SK-N-SH (cell line): ENCODE data around the gene CDH13.

ENCODE experiments used
- CTCF ChIP-seq: fragments of 200-600 bp; sonication (generic); IDR thresholded peaks from 2 replicates; pipeline ENCODE4 v1.6.1; 2017; ENCODE audit warnings: antibody characterized with exemption, mild to moderate bottlenecking, moderate library complexity
- NRF1 ChIP-seq: IDR thresholded peaks from 2 replicates; pipeline ENCODE4 v1.6.1; 2012; ENCODE audit warnings: low read depth, mild to moderate bottlenecking, low read length
- POLR2AphosphoS5 ChIP-seq: IDR thresholded peaks from 2 replicates; pipeline ENCODE4 v1.6.1; 2012; ENCODE audit warnings: low read depth, low read length

GRCh38 chr16:83390759-83391158, 764.0 kb downstream of the CDH13 start:
- TF ChIP-seq CTCF (no peak), POLR2AphosphoS5 (no peak), NRF1 (no peak)
